H1 (cell line): Measurements from ENCODE around the gene SBF2. TPM values are rescaled to one million over a fixed set of nuclear protein-coding genes. Genes with fewer than 3 reads are reported as not detected.

ENCODE experiments used
- CTCF ChIA-PET: fragments of 300-600 bp; sonication (Branson Sonifier 250); formaldehyde crosslinking; loops from one replicate; lab custom pipeline; 2021; ENCODE audit not compliant: partially characterized antibody; lab: Charles Lee
- POLR2A ChIA-PET: fragments of 300-600 bp; sonication (Branson Sonifier 250); formaldehyde crosslinking; loops from one replicate; lab custom pipeline; 2021; ENCODE audit warnings: inconsistent platforms; ENCODE audit not compliant: partially characterized antibody; lab: Charles Lee
- DNase-seq, 2 experiments: peaks; one replicate each; pipeline versions ENCODE4 v3.0.0 to v3.0.0-alpha.2; 2010 to 2022; ENCODE audit warnings: low spot score in 2 of 2, low read depth in 1 of 2, mixed read lengths in 1 of 2
- FAIRE-seq: peaks from 2 replicates; lab custom pipeline; 2011; peaks lifted over from hg19 to GRCh38; lab: Jason Lieb, UNC
- H2AFZ ChIP-seq: 2 replicates; pipeline ENCODE4 v1.8.1; 2012; ENCODE audit warnings: low read length, inconsistent platforms
- H2AK5ac ChIP-seq: 2 replicates; pipeline ENCODE4 v1.6.1; 2013; ENCODE audit warnings: low read depth, low read length
- H2BK120ac ChIP-seq: replicated peaks from 2 replicates; pipeline ENCODE3; 2013; ENCODE audit warnings: low read depth, low read length, inconsistent platforms
- H2BK12ac ChIP-seq: 2 replicates; pipeline ENCODE4 v1.6.1; 2013; ENCODE audit warnings: low read depth, low read length
- H2BK15ac ChIP-seq: 2 replicates; pipeline ENCODE4 v1.6.1; 2013; ENCODE audit warnings: low read length
- H2BK20ac ChIP-seq: 2 replicates; pipeline ENCODE4 v1.6.1; 2013; ENCODE audit warnings: low read length
- H2BK5ac ChIP-seq: 2 replicates; pipeline ENCODE4 v1.6.1; 2013; ENCODE audit warnings: low read depth, low read length
- H3K14ac ChIP-seq: 2 replicates; pipeline ENCODE4 v1.6.1; 2013; ENCODE audit warnings: inconsistent platforms; ENCODE audit not compliant: insufficient read length
- H3K18ac ChIP-seq: 2 replicates; pipeline ENCODE4 v1.6.1; 2013; ENCODE audit warnings: low read length; ENCODE audit errors: extremely low read depth
- H3K23ac ChIP-seq: 2 replicates; pipeline ENCODE4 v1.6.1; 2013; ENCODE audit warnings: inconsistent platforms; ENCODE audit not compliant: insufficient read length
- H3K23me2 ChIP-seq: 2 replicates; pipeline ENCODE4 v1.6.1; 2013; ENCODE audit warnings: low read depth, low read length
- H3K27ac ChIP-seq: 2 replicates; pipeline ENCODE4 v1.6.1; 2011; ENCODE audit warnings: low read depth, low read length, inconsistent platforms
- H3K27me3 ChIP-seq, 4 experiments: replicated peaks in 1 of 4; 1 replicate in 1 of 4; 2 replicates in 3 of 4; pipeline versions ENCODE4 v1.6.1 to v1.8.1; 2011 to 2013; ENCODE audit warnings: low read length in 3 of 4, mild to moderate bottlenecking in 3 of 4, inconsistent platforms in 2 of 4, mixed read lengths in 2 of 4, moderate library complexity in 1 of 4; ENCODE audit not compliant: control insufficient read depth in 3 of 4, insufficient read depth in 3 of 4; ENCODE audit errors: extremely low read depth in 1 of 4
- H3K36me3 ChIP-seq, 4 experiments: 2 replicates each; pipeline versions ENCODE4 v1.6.1 to v1.8.1; 2011 to 2013; ENCODE audit warnings: mild to moderate bottlenecking in 4 of 4, low read length in 3 of 4, moderate library complexity in 2 of 4, control low read depth in 1 of 4, inconsistent platforms in 1 of 4; ENCODE audit not compliant: insufficient read depth in 4 of 4, control insufficient read depth in 2 of 4
- H3K4ac ChIP-seq: replicated peaks from 2 replicates; pipeline ENCODE3; 2013; ENCODE audit warnings: low read length, low read depth, mixed read lengths, inconsistent platforms; ENCODE audit not compliant: insufficient read length
- H3K4me1 ChIP-seq, 4 experiments: replicated peaks in 1 of 4; 1 replicate in 1 of 4; 2 replicates in 3 of 4; pipeline versions ENCODE4 v1.6.1 to v1.8.1; 2011 to 2013; ENCODE audit warnings: low read length in 3 of 4, inconsistent platforms in 2 of 4, mixed read lengths in 1 of 4; ENCODE audit not compliant: insufficient read depth in 4 of 4, control insufficient read depth in 3 of 4
- H3K4me2 ChIP-seq, 2 experiments: 2 replicates each; pipeline versions ENCODE4 v1.6.1 to v1.8.1; 2011 to 2013; ENCODE audit warnings: low read depth in 2 of 2, low read length in 2 of 2, control low read depth in 1 of 2, inconsistent platforms in 1 of 2, mild to moderate bottlenecking in 1 of 2; ENCODE audit not compliant: insufficient read depth in 1 of 2
- H3K4me3 ChIP-seq, 4 experiments: fragments of 200-600, 300-600 bp in 1 of 4; sonication (generic), shearing (Covaris generic), sonication (Bioruptor Twin) in 1 of 4; 2 replicates each; pipeline versions ENCODE4 v1.5.1 to v1.8.1; 2011 to 2016; ENCODE audit warnings: low read length in 4 of 4, low read depth in 3 of 4, control low read depth in 2 of 4, inconsistent platforms in 2 of 4, mild to moderate bottlenecking in 2 of 4, mixed read lengths in 1 of 4, moderate library complexity in 1 of 4; ENCODE audit not compliant: insufficient read depth in 2 of 4; ENCODE audit errors: extremely low read depth in 1 of 4
- H3K56ac ChIP-seq: replicated peaks from 2 replicates; pipeline ENCODE3; 2013; ENCODE audit warnings: low read depth, mild to moderate bottlenecking, mixed read lengths, low read length, inconsistent platforms; ENCODE audit not compliant: insufficient read length
- H3K79me1 ChIP-seq: 2 replicates; pipeline ENCODE4 v1.6.1; 2013; ENCODE audit warnings: low read depth, low read length, control low read depth
- H3K79me2 ChIP-seq, 2 experiments: 2 replicates each; pipeline versions ENCODE4 v1.6.1 to v1.8.1; 2012 to 2013; ENCODE audit warnings: low read length in 2 of 2, mild to moderate bottlenecking in 2 of 2, inconsistent platforms in 1 of 2; ENCODE audit not compliant: insufficient read depth in 2 of 2, control insufficient read depth in 1 of 2
- H3K9ac ChIP-seq, 4 experiments: replicated peaks in 1 of 4; 1 replicate in 1 of 4; 2 replicates in 3 of 4; pipeline versions ENCODE4 v1.6.1 to v1.8.1; 2011 to 2013; ENCODE audit warnings: low read depth in 3 of 4, low read length in 3 of 4, control low read depth in 2 of 4, mild to moderate bottlenecking in 2 of 4, moderate library complexity in 2 of 4, inconsistent platforms in 1 of 4; ENCODE audit errors: extremely low read depth in 1 of 4
- H3K9me3 ChIP-seq, 2 experiments: 2 replicates each; pipeline versions ENCODE4 v1.6.1 to v1.8.1; 2012 to 2013; ENCODE audit warnings: mild to moderate bottlenecking in 2 of 2, moderate library complexity in 2 of 2, control low read depth in 1 of 2, inconsistent platforms in 1 of 2, low read depth in 1 of 2, low read length in 1 of 2, mixed read lengths in 1 of 2; ENCODE audit not compliant: insufficient read depth in 2 of 2
- H4K20me1 ChIP-seq, 2 experiments: replicated peaks in 1 of 2; 2 replicates each; pipeline versions ENCODE3 to v1.8.1; 2011 to 2013; ENCODE audit warnings: inconsistent platforms in 2 of 2, low read length in 2 of 2, mild to moderate bottlenecking in 1 of 2; ENCODE audit not compliant: insufficient read depth in 2 of 2, control insufficient read depth in 1 of 2
- H4K5ac ChIP-seq: 2 replicates; pipeline ENCODE4 v1.6.1; 2013; ENCODE audit warnings: low read length, low read depth, mixed read lengths, inconsistent platforms; ENCODE audit not compliant: insufficient read length
- H4K8ac ChIP-seq: 2 replicates; pipeline ENCODE4 v1.8.0; 2013; ENCODE audit warnings: mild to moderate bottlenecking, moderate library complexity, low read length, inconsistent platforms; ENCODE audit not compliant: insufficient read depth; ENCODE audit errors: extremely low read depth
- H4K91ac ChIP-seq: replicated peaks from 2 replicates; pipeline ENCODE3; 2013; ENCODE audit warnings: low read length, mixed read lengths, inconsistent platforms; ENCODE audit not compliant: insufficient read length
- BCL11A ChIP-seq, 2 experiments: IDR thresholded peaks; one replicate each; pipeline ENCODE4 v1.6.1; 2011; ENCODE audit warnings: low read depth in 2 of 2, low read length in 2 of 2, mild to moderate bottlenecking in 2 of 2
- CBX5 ChIP-seq: fragments of 300-800, 300-1000 bp; sonication (generic); IDR thresholded peaks from 2 replicates; pipeline ENCODE4 v1.7.1; 2016; ENCODE audit warnings: antibody characterized with exemption, low read length, low read depth
- CEBPB ChIP-seq: IDR thresholded peaks from 2 replicates; pipeline ENCODE4 v1.6.1; 2012; ENCODE audit warnings: low read depth, low read length
- FOSL1 ChIP-seq: IDR thresholded peaks from 2 replicates; pipeline ENCODE4 v1.6.1; 2011; ENCODE audit warnings: mild to moderate bottlenecking, low read depth, low read length, moderate library complexity; ENCODE audit not compliant: insufficient read depth
- RAD21 ChIP-seq, 2 experiments: IDR thresholded peaks in 1 of 2; conservative IDR thresholded peaks in 1 of 2; 2 replicates each; pipeline ENCODE4 v1.6.1; 2011; ENCODE audit warnings: low read depth in 2 of 2, low read length in 2 of 2, improper control_type of control experiment in 1 of 2, inconsistent platforms in 1 of 2, mild to moderate bottlenecking in 1 of 2, moderate library complexity in 1 of 2
- RNF2 ChIP-seq: fragments of 200-900, 300-1000 bp; sonication (generic); IDR thresholded peaks from 2 replicates; pipeline ENCODE4 v1.7.1; 2016; ENCODE audit warnings: borderline replicate concordance, low read depth, mild to moderate bottlenecking, antibody characterized with exemption, low read length; ENCODE audit not compliant: poor library complexity, severe bottlenecking; ENCODE audit errors: missing control alignments
- polyA plus RNA-seq, 7 experiments: library from polyadenylated mRNA; depleted of rRNA in 3 of 7; stranded (reverse) in 5 of 7; unstranded in 2 of 7; fragments of >200 nt in 5 of 7; fragments of 200-250 nt in 2 of 7; gene quantifications; 1 replicate in 5 of 7; 2 replicates in 1 of 7; 4 replicates in 1 of 7; pipeline versions ENCODE4 v1.2.1 to v1.2.3, GENCODE V29; 2011 to 2013; ENCODE audit warnings: missing spikeins in 2 of 7, mixed read lengths in 2 of 7
- total RNA-seq: library from RNA; stranded (reverse); fragmentation: NEBNext Ultra II Directional; extraction: Animal tissue kit (Norgen Biotek cat#: 25700); gene quantifications from 2 replicates; pipeline ENCODE4 v1.2.1, GENCODE V29; 2021

The SBF2 gene
- total and polyA plus RNA-seq, 2 of the 8 experiments (the other 6 are each of a cell fraction or from before 2014, with no cell fraction given): 36.7 to 50.5 TPM

- Histone ChIP-seq H2BK5ac (no peak overlapping the region), H2BK120ac (no peak overlapping the region), H4K91ac (no peak overlapping the region), H3K27ac (no peak overlapping the region), H3K9me3 (no peaks in the 10 kb centered on the region), H3K14ac (no peak overlapping the region), H3K4me2 (no peak overlapping the region), H3K79me1 (no peaks in the 10 kb centered on the region), H3K4me1 (no peaks in the 10 kb centered on the region), H4K8ac (no peak overlapping the region), H2AK5ac (no peak overlapping the region), H2AFZ (no peak overlapping the region), H4K5ac (no peak overlapping the region), H3K23ac (no peak overlapping the region), H3K79me2 (no peaks in the 10 kb centered on the region), H3K23me2 (no peaks in the 10 kb centered on the region; the same call in 1 of the 2 replicates), H3K56ac (no peak overlapping the region), H3K9ac (no peak overlapping the region), H3K18ac (no peak overlapping the region), H3K36me3 (peaks cover 0 to 9% (median 4%) of the 10 kb centered on the region in 4 experiments; a peak in 3 of 8 replicates), H4K20me1 (no peaks in the 10 kb centered on the region), H3K27me3 (no peaks in the 10 kb centered on the region), H2BK12ac (no peak overlapping the region), H3K4me3 (no peak overlapping the region), H3K4ac (no peak overlapping the region), H2BK20ac (no peak overlapping the region), H2BK15ac (no peak overlapping the region)
- FAIRE-seq: no peak
- POLR2A ChIA-PET: no interaction called here
- TF ChIP-seq BCL11A (IDR thresholded peaks at IDR 0.05; ENCODE audit: low read depth in 2 of 2, low read length in 2 of 2) (no peak), CEBPB (no peak), RAD21 (IDR thresholded peaks at IDR 0.05 in 1 of 2, conservative IDR thresholded peaks at IDR 0.05 in 1 of 2; ENCODE audit: low read depth in 2 of 2, low read length in 2 of 2) (no peak), CBX5 (no peak), FOSL1 (no peak), RNF2 (no peak)
- CTCF ChIA-PET: interaction anchor here (0.8 kb wide), 1 partner anchor 10 kb away, joined by 3 read pairs; no protein-coding TSS in a partner anchor
- no peak for DNase-seq
Measured at GRCh38 chr11:9962722-9963121, 331.3 kb downstream of the SBF2 start.
